OCI-LY1 (cell line): ENCODE measurements around the gene DIRAS1.
A peak's percentile ranks its signal among the peaks of the same experiment; 100 is the strongest.
"Not testable (repeated sequence)": the region's sequence is repeated elsewhere in the genome, so short reads cannot be mapped to it uniquely, and the experiment has no call there.

ENCODE experiments used
- H2AFZ ChIP-seq: fragments of 200-600 bp; sonication (generic), shearing (Covaris generic); 2 replicates; pipeline ENCODE4 v1.6.0; 2014; ENCODE audit warnings: antibody characterized with exemption, mild to moderate bottlenecking, low read length
- H3F3A ChIP-seq: fragments of 200-600 bp; sonication (generic), shearing (Covaris generic); 2 replicates; pipeline ENCODE4 v1.6.0; 2014; ENCODE audit warnings: mild to moderate bottlenecking, antibody characterized with exemption, low read length, moderate library complexity; ENCODE audit not compliant: insufficient read depth
- H3K27ac ChIP-seq: fragments of 200-600 bp; sonication (generic); 2 replicates; pipeline ENCODE4 v1.5.1; 2014; ENCODE audit warnings: low read length, mixed run types, mild to moderate bottlenecking, low read depth; ENCODE audit not compliant: poor library complexity, severe bottlenecking
- H3K27me3 ChIP-seq: fragments of 200-600 bp; sonication (generic); 2 replicates; pipeline ENCODE4 v1.6.0; 2014; ENCODE audit warnings: antibody characterized with exemption, mild to moderate bottlenecking, low read length, moderate library complexity; ENCODE audit not compliant: insufficient read depth
- H3K36me3 ChIP-seq: fragments of 200-600 bp; sonication (generic); 2 replicates; pipeline ENCODE4 v1.6.1; 2014; ENCODE audit warnings: mild to moderate bottlenecking, antibody characterized with exemption, low read length, moderate library complexity, mixed read lengths; ENCODE audit not compliant: insufficient read depth
- H3K4me1 ChIP-seq: fragments of 200-600 bp; sonication (generic); 2 replicates; pipeline ENCODE4 v1.5.1; 2014; ENCODE audit warnings: mild to moderate bottlenecking, low read length, moderate library complexity; ENCODE audit not compliant: insufficient read depth, severe bottlenecking
- H3K4me2 ChIP-seq: fragments of 200-600 bp; sonication (generic), shearing (Covaris generic); 2 replicates; pipeline ENCODE4 v1.6.1; 2014; ENCODE audit warnings: low read length
- H3K4me3 ChIP-seq: fragments of 200-600 bp; sonication (generic); 2 replicates; pipeline ENCODE4 v1.5.1; 2014; ENCODE audit warnings: low read length, low read depth, mild to moderate bottlenecking, mixed read lengths; ENCODE audit not compliant: poor library complexity, severe bottlenecking
- H3K79me2 ChIP-seq: fragments of 200-600 bp; shearing (Covaris generic); 2 replicates; pipeline ENCODE4 v1.6.1; 2016; ENCODE audit warnings: mixed run types, low read length, mixed read lengths; ENCODE audit not compliant: insufficient read depth
- H3K9ac ChIP-seq: fragments of 200-600 bp; sonication (generic), shearing (Covaris generic); 2 replicates; pipeline ENCODE4 v1.6.1; 2014; ENCODE audit warnings: mild to moderate bottlenecking, low read length, mixed read lengths
- H3K9me2 ChIP-seq: fragments of 200-600 bp; sonication (generic), shearing (Covaris generic); 2 replicates; pipeline ENCODE4 v1.6.1; 2014; ENCODE audit warnings: low read depth, mild to moderate bottlenecking, low read length, mixed read lengths
- H3K9me3 ChIP-seq: fragments of 200-600 bp; shearing (Covaris generic); 2 replicates; pipeline ENCODE4 v1.6.1; 2014; ENCODE audit warnings: low read length, mixed read lengths
- H4K20me1 ChIP-seq: fragments of 200-600 bp; sonication (generic), shearing (Covaris generic); 2 replicates; pipeline ENCODE4 v1.6.0; 2016; ENCODE audit warnings: mild to moderate bottlenecking, low read length; ENCODE audit not compliant: insufficient read depth
- EZH2 ChIP-seq: fragments of 200-600 bp; sonication (generic), shearing (Covaris generic); IDR thresholded peaks from 2 replicates; pipeline ENCODE4 v1.8.0; 2017; ENCODE audit warnings: borderline replicate concordance, mixed run types, mild to moderate bottlenecking, antibody characterized with exemption, low read length, moderate library complexity, mixed read lengths
- TF ChIP-seq, protein P1 (sequence below): fragments of 200-600 bp; sonication (generic), shearing (Covaris generic); IDR thresholded peaks from 2 replicates; pipeline ENCODE4 v1.5.1; 2017; ENCODE audit warnings: mild to moderate bottlenecking, antibody characterized with exemption, low read length, moderate library complexity, mixed read lengths

The DIRAS1 gene

DNA sequence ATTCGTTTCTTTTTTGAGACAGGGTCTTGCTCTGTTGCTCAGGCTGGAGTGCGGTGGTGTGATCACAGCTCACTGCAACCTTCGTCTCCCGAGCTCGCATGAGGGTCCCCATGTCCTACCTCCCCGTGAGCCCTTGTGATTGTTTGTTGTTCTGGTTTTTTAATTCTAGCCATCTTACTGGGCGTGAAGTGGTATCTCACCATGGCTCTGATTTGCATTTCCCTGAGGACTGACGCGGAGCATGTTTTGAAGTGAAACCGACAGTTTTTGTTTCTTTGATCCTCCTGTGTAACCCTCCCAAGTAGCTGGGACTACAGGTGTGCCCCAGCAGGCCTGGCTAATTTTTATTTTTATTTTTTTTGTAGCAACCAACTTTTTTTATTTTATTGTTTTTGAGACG is 40.4 kb downstream of the DIRAS1 start:
- no peak overlapping the region for H3K4me2 ChIP-seq

DNA sequence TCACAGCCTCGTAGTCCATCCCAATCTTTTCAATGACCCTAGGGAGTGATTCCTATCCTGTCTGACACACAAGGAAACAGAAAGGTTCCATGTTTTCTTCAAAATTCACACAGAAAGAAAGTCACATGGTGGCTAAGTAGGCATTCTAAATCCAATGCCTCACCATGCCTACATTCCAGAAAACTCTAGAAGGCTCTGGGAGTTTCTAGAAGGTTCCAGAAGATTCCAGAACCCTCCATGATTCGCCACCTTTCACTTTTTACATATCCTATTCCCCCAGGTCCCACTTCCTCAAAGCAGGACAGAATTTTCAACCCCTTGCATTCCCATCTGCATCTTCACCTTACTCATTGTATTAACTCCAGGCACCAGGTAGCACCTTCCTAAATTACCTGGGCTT is 41.7 kb downstream of the DIRAS1 start:
- Histone ChIP-seq H2AFZ (no peak overlapping the region), H3K9ac (no peak overlapping the region), H3F3A (no peaks in the 10 kb centered on the region), H4K20me1 (no peaks in the 10 kb centered on the region), H3K27ac (no peak overlapping the region), H3K27me3 (peaks cover 19% of the 10 kb centered on the region; the same call in 1 of the 2 replicates), H3K4me3 (no peak overlapping the region), H3K79me2 (no peaks in the 10 kb centered on the region), H3K4me2 (no peak overlapping the region), H3K9me3 (peaks cover 4% of the 10 kb centered on the region; the same call in 1 of the 2 replicates), H3K4me1 (peaks cover 13% of the 10 kb centered on the region), H3K9me2 (no peaks in the 10 kb centered on the region), H3K36me3 (no peaks in the 10 kb centered on the region; the same call in 1 of the 2 replicates)
- TF ChIP-seq EZH2 = no peak
- TF ChIP-seq, protein P1, sequence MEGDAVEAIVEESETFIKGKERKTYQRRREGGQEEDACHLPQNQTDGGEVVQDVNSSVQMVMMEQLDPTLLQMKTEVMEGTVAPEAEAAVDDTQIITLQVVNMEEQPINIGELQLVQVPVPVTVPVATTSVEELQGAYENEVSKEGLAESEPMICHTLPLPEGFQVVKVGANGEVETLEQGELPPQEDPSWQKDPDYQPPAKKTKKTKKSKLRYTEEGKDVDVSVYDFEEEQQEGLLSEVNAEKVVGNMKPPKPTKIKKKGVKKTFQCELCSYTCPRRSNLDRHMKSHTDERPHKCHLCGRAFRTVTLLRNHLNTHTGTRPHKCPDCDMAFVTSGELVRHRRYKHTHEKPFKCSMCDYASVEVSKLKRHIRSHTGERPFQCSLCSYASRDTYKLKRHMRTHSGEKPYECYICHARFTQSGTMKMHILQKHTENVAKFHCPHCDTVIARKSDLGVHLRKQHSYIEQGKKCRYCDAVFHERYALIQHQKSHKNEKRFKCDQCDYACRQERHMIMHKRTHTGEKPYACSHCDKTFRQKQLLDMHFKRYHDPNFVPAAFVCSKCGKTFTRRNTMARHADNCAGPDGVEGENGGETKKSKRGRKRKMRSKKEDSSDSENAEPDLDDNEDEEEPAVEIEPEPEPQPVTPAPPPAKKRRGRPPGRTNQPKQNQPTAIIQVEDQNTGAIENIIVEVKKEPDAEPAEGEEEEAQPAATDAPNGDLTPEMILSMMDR = no peak

More for the DNA sequence above, 40.4 kb downstream of the DIRAS1 start:
- Histone ChIP-seq H3K36me3 (no peaks in the 10 kb centered on the region; the same call in 1 of the 2 replicates), H3K4me3 (no peak overlapping the region), H3K9ac (no peak overlapping the region), H3F3A (no peaks in the 10 kb centered on the region), H3K27me3 (peaks cover 12% of the 10 kb centered on the region; the same call in 1 of the 2 replicates), H2AFZ (no peak overlapping the region), H3K9me3 (peaks cover 4% of the 10 kb centered on the region; the same call in 1 of the 2 replicates), H3K4me1 (peaks cover 13% of the 10 kb centered on the region), H3K9me2 (no peaks in the 10 kb centered on the region), H3K27ac (peak overlapping the region; percentile 34), H3K79me2 (no peaks in the 10 kb centered on the region), H4K20me1 (no peaks in the 10 kb centered on the region)
- TF ChIP-seq, protein P1 = no peak
- TF ChIP-seq EZH2 = no peak

- not testable (repeated sequence) for H3K4me3 ChIP-seq, H3K79me2 ChIP-seq, H3K36me3 ChIP-seq, H3K9ac ChIP-seq, H3F3A ChIP-seq, H3K9me3 ChIP-seq, H3K27ac ChIP-seq, H4K20me1 ChIP-seq, H3K4me2 ChIP-seq, H3K9me2 ChIP-seq, H2AFZ ChIP-seq
- Histone ChIP-seq H3K27me3 (peaks cover 19% of the 10 kb centered on the region; the same call in 1 of the 2 replicates), H3K4me1 (peaks cover 13% of the 10 kb centered on the region)
These were observed 42.2 kb downstream of the DIRAS1 start for GRCh38 chr19:2678948-2679347.

GRCh38 chr19:2678044-2678671 is 43.0 kb downstream of the DIRAS1 start:
- TF ChIP-seq EZH2 = no peak
- TF ChIP-seq, protein P1 = no peak

More at GRCh38 chr19:2678044-2678671, 43.0 kb downstream of the DIRAS1 start:
- Histone ChIP-seq H3K4me1 (peaks cover 13% of the 10 kb centered on the region), H3K4me2 (no peak overlapping the region), H2AFZ (no peak overlapping the region), H3K27me3 (peaks cover 19% of the 10 kb centered on the region; the same call in 1 of the 2 replicates), H3K9me3 (peaks cover 4% of the 10 kb centered on the region; the same call in 1 of the 2 replicates), H3K9ac (no peak overlapping the region), H3K36me3 (no peaks in the 10 kb centered on the region; the same call in 1 of the 2 replicates), H3K4me3 (no peak overlapping the region), H3K27ac (no peak overlapping the region), H3F3A (no peaks in the 10 kb centered on the region), H4K20me1 (no peaks in the 10 kb centered on the region), H3K79me2 (no peaks in the 10 kb centered on the region), H3K9me2 (no peaks in the 10 kb centered on the region)
